IPS DF 19.7 (cell line): ENCODE results near the gene AKR1A1.

Experiments used
- DNase-seq: peaks from one replicate; pipeline ENCODE4 v3.0.0-alpha.2; 2013; ENCODE audit warnings: low read depth, low spot score

AKR1A1 gene

DNA sequence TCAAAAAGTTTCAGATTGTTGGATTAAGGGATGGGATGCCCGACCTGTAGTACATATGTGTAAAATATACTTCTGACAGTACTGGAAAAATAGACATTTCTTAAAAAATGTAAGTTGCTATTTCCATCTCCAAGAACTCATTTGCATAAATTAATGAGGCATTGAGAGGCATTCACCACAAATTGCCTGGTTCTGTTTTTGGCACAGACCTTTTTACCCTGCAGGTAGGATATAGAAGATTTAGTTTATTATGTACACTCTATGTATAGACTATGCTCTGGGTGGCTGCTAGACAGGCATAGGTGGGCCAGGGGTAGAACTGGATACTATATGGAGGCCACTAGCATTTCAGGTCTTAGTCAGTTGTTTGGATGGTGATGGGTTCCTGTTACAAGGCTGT lies 65.3 kb downstream of the AKR1A1 start:
- DNase-seq, result no peak

DNA sequence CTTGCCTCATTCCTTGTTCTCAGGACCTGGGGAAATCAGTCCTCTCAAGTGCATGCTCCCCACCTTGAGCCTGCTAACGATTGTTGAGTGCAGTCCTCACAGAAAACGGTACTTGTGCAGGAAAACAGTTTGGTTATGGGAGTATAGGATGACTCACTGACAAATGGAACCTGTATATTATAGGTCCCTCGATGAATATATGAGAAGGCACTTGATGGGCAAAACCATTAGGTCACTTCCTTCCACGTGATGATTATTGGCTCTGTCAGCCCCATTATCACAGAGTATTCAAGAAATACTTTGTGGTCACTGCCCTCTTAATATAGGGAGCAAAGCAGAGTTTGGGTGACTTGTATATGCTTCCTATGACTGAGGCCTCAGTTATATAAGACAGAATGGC lies 67.0 kb downstream of the AKR1A1 start:
- no peak for DNase-seq

DNA sequence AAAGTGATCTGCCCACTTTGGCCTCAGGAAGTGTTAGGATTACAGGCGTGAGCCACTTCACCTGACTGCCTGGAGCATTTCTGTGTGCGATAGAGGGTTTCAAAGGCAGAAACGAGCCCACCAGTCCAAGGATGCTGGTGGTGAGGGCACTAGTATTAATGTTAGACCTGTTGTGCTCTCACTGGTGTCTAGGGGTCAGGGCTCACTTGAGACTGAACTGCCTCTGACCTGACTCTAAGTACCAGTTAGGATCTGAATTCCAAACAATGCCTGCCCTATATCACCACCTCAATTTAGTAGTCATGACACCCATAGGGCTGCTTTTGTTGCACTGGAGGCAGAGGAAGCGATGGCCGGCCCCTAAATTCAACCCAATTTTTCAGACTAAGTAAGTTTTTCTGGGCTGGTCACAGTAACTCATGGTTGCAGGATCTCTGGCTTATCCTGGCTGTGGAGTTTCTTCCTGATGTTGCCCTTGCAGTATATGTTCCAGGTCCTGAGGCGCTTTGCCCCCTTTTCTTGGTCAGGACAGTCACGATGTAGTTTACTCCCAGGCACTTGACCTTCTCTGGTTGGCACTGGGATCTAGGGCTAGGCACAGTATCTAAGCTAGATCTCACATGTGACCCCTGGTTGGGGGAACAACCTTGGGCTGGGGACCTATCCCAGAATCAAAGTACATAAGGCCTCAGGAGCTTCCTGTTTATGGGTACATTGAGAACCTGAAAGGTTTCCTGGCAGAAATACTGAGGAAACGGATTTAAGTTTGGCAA lies 68.7 kb downstream of the AKR1A1 start:
- DNase-seq, result no peak
